BLaER1 treated with 17β-estradiol and CSF1 and Interleukin-3, amounts not matched to agents 10 nM and 100 nM (cell line): ENCODE results near the gene KRTAP4-12.
"Not testable (repeated sequence)": the region's sequence is repeated elsewhere in the genome, so short reads cannot be mapped to it uniquely, and the experiment has no call there.

ENCODE experiments used
- H3K27ac ChIP-seq, 11 experiments: shearing (Covaris generic); formaldehyde crosslinking; 2 replicates each; pipeline ENCODE4 v1.8.1; 2022
- H3K27me3 ChIP-seq, 11 experiments: shearing (Covaris generic); formaldehyde crosslinking; 2 replicates each; pipeline ENCODE4 v1.8.1; 2022
- H3K36me3 ChIP-seq, 11 experiments: shearing (Covaris generic); formaldehyde crosslinking; 2 replicates each; pipeline ENCODE4 v1.8.1; 2022
- H3K4me1 ChIP-seq, 10 experiments: shearing (Covaris generic); formaldehyde crosslinking; 2 replicates each; pipeline ENCODE4 v1.8.1; 2022
- H3K4me2 ChIP-seq, 11 experiments: shearing (Covaris generic); formaldehyde crosslinking; 2 replicates each; pipeline ENCODE4 v1.8.1; 2022
- H3K4me3 ChIP-seq, 10 experiments: shearing (Covaris generic); formaldehyde crosslinking; 2 replicates each; pipeline ENCODE4 v1.8.1; 2022
- H3K9ac ChIP-seq, 11 experiments: shearing (Covaris generic); formaldehyde crosslinking; 2 replicates each; pipeline ENCODE4 v1.8.1; 2022
- H3K9me3 ChIP-seq, 11 experiments: shearing (Covaris generic); formaldehyde crosslinking; replicated peaks in 1 of 11; 2 replicates each; pipeline ENCODE4 v1.8.1; 2022
- H4K20me1 ChIP-seq, 11 experiments: shearing (Covaris generic); formaldehyde crosslinking; 2 replicates each; pipeline ENCODE4 v1.8.1; 2022
- Cebpa-rat ChIP-seq, 11 experiments: shearing (Covaris generic); IDR thresholded peaks; 2 replicates each; pipeline ENCODE4 v1.8.1; 2022

KRTAP4-12 gene

DNA sequence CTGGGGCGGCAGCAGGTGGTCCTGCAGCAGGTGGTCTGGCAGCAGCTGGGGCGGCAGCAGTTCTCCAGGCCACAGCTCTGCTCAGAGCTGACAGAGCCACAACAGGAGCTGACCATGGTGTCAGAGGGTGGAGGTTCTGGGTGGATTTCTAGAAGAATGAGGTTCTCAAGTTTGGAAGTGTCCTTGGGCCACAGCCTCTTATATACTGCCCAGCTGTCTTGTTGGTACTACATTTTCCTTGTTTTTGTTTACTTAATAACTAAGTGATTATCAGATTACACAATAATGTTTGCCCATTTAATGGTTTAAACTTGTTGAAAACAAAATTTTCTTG lies 25.6 kb upstream of the KRTAP4-12 start, which contains the start of gene KRTAP4-5:
KRTAP4-5 (minus strand) TSS at position 174 of the 334 bp plus-strand sequence; CDS start at position 116, 58 bp downstream.
- Histone ChIP-seq H3K4me1 (peaks cover 0 to 14% (median 0%) of the 10 kb centered on the region in 10 experiments; a peak in 4 of 20 replicates), H3K4me2 (no peak within 1 kb of the TSS), H3K9ac (no peak within 1 kb of the TSS), H3K9me3 (peaks cover 0 to 6% (median 0%) of the 10 kb centered on the region in 11 experiments; a peak in 1 of 22 replicates), H3K27ac (no peak within 1 kb of the TSS), H3K4me3 (no peak within 1 kb of the TSS), H4K20me1 (no peaks in the 10 kb centered on the region), H3K36me3 (no peaks in the 10 kb centered on the region), H3K27me3 (no peaks in the 10 kb centered on the region)
- no peak for TF ChIP-seq Cebpa-rat (IDR thresholded peaks at IDR 0.05)

- not testable (repeated sequence) for H3K9ac ChIP-seq, H3K4me3 ChIP-seq, H4K20me1 ChIP-seq
Observed at GRCh38 chr17:41148971-41149651, 25.1 kb upstream of the KRTAP4-12 start.

GRCh38 chr17:41147531-41148204 lies 23.7 kb upstream of the KRTAP4-12 start:
- peaks cover 0 to 3% (median 0%) of the 10 kb centered on the region in 11 experiments; a peak in 1 of 22 replicates for H3K36me3 ChIP-seq
- H3K27me3 ChIP-seq = no peaks in the 10 kb centered on the region
- no peak overlapping the region for H3K9ac ChIP-seq
- no peak overlapping the region for H3K27ac ChIP-seq
- no peaks in the 10 kb centered on the region for H4K20me1 ChIP-seq
- TF ChIP-seq Cebpa-rat (IDR thresholded peaks at IDR 0.05) = no peak
- no peak overlapping the region for H3K4me3 ChIP-seq
- peaks cover 18 to 25% (median 19%) of the 10 kb centered on the region in 11 experiments for H3K9me3 ChIP-seq
- no peaks in the 10 kb centered on the region for H3K4me1 ChIP-seq
- H3K4me2 ChIP-seq = no peak overlapping the region

More at GRCh38 chr17:41148971-41149651, 25.1 kb upstream of the KRTAP4-12 start:
- not testable (repeated sequence) for H3K4me1 ChIP-seq, H3K27ac ChIP-seq, H3K36me3 ChIP-seq, H3K27me3 ChIP-seq, H3K4me2 ChIP-seq
- H3K9me3 ChIP-seq = peaks cover 4 to 11% (median 5%) of the 10 kb centered on the region in 11 experiments

- H3K9ac ChIP-seq = no peak overlapping the region
Observed at GRCh38 chr17:41145261-41145660, 21.3 kb upstream of the KRTAP4-12 start.

GRCh38 chr17:41144846-41145245 lies 20.9 kb upstream of the KRTAP4-12 start:
- Histone ChIP-seq H3K4me2 (no peak overlapping the region), H3K27me3 (no peaks in the 10 kb centered on the region), H3K4me3 (no peak overlapping the region), H4K20me1 (no peaks in the 10 kb centered on the region), H3K36me3 (peaks cover 0 to 3% (median 0%) of the 10 kb centered on the region in 11 experiments; a peak in 1 of 22 replicates), H3K27ac (no peak overlapping the region), H3K4me1 (peaks cover 0 to 5% (median 0%) of the 10 kb centered on the region in 10 experiments; a peak in 2 of 20 replicates), H3K9me3 (peaks cover 44 to 53% (median 47%) of the 10 kb centered on the region in 11 experiments), H3K9ac (no peak overlapping the region)
- no peak for TF ChIP-seq Cebpa-rat (IDR thresholded peaks at IDR 0.05)

More at GRCh38 chr17:41145261-41145660, 21.3 kb upstream of the KRTAP4-12 start:
- peaks cover 0 to 5% (median 0%) of the 10 kb centered on the region in 10 experiments; a peak in 2 of 20 replicates for H3K4me1 ChIP-seq
- peaks cover 0 to 3% (median 0%) of the 10 kb centered on the region in 11 experiments; a peak in 1 of 22 replicates for H3K36me3 ChIP-seq
- H3K27me3 ChIP-seq = no peaks in the 10 kb centered on the region
- TF ChIP-seq Cebpa-rat (IDR thresholded peaks at IDR 0.05) = no peak
- H3K27ac ChIP-seq = no peak overlapping the region
- no peaks in the 10 kb centered on the region for H4K20me1 ChIP-seq
- no peak overlapping the region for H3K4me2 ChIP-seq
- H3K9me3 ChIP-seq = peaks cover 40 to 49% (median 43%) of the 10 kb centered on the region in 11 experiments
- H3K4me3 ChIP-seq = no peak overlapping the region

GRCh38 chr17:41141361-41141760 lies 17.4 kb upstream of the KRTAP4-12 start:
- H3K9me3 ChIP-seq = peaks cover 58 to 78% (median 71%) of the 10 kb centered on the region in 11 experiments
- no peak overlapping the region for H3K4me2 ChIP-seq
- H3K4me1 ChIP-seq = peaks cover 0 to 5% (median 0%) of the 10 kb centered on the region in 10 experiments; a peak in 2 of 20 replicates
- H3K27ac ChIP-seq = no peak overlapping the region
- no peak for TF ChIP-seq Cebpa-rat (IDR thresholded peaks at IDR 0.05)
- H3K27me3 ChIP-seq = no peaks in the 10 kb centered on the region
- H3K36me3 ChIP-seq = peaks cover 0 to 3% (median 0%) of the 10 kb centered on the region in 11 experiments; a peak in 1 of 22 replicates
- H3K4me3 ChIP-seq = no peak overlapping the region
- no peaks in the 10 kb centered on the region for H4K20me1 ChIP-seq
- H3K9ac ChIP-seq = no peak overlapping the region

DNA sequence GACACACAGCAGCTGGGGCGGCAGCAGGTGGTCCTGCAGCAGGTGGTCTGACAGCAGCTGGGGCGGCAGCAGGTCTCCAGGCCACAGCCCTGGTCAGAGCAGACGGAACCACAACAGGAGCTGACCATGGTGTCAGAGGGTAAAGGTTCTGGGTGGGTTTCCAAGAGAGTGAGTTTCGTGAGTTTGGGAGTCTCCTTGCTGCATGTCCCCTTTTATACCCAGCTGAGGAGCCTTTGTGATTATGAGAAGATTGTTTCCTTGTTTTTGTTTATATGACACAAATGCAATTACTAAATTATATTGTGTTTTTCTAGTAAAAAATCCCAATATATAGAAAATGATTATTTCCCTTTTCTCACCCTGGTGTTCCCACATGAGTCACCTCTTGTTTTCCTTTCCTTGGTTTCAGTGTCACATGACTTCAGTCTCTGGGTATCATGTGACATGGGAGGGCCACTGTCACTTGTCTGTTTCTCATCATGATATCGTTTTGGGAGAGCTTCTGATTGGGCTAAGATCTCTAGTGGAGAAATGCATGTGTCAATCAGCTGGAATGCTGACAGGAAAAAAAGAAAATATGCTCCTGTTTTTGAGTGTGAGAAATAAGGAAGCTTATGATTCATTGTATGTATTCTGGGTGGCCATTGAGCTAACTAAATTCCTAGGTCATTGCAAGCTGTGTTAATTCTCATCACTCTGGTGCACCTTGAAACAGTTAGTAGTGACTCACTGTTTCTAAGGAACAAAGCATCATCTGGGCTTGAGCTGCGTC lies 16.6 kb upstream of the KRTAP4-12 start, which contains the start of gene KRTAP4-6:
KRTAP4-6 (minus strand) TSS at position 185 of the 772 bp plus-strand sequence; CDS start at position 128, 57 bp downstream.
- Histone ChIP-seq H3K36me3 (peaks cover 0 to 3% (median 0%) of the 10 kb centered on the region in 11 experiments; a peak in 1 of 22 replicates), H4K20me1 (no peaks in the 10 kb centered on the region), H3K9ac (no peak within 1 kb of the TSS), H3K9me3 (peaks cover 58 to 79% (median 71%) of the 10 kb centered on the region in 11 experiments), H3K4me1 (peaks cover 0 to 5% (median 0%) of the 10 kb centered on the region in 10 experiments; a peak in 2 of 20 replicates), H3K4me2 (peak within 1 kb of the TSS in 1 of 11 experiments; percentile 16; a peak in 1 of 22 replicates), H3K27me3 (no peaks in the 10 kb centered on the region), H3K27ac (no peak within 1 kb of the TSS), H3K4me3 (no peak within 1 kb of the TSS)
- TF ChIP-seq Cebpa-rat (IDR thresholded peaks at IDR 0.05) = no peak

GRCh38 chr17:41139865-41140264 lies 15.9 kb upstream of the KRTAP4-12 start:
- H3K4me1 ChIP-seq, H3K4me3 ChIP-seq, H3K36me3 ChIP-seq, H3K9ac ChIP-seq, H3K27ac ChIP-seq, H3K27me3 ChIP-seq, H3K4me2 ChIP-seq, H4K20me1 ChIP-seq: not testable (repeated sequence)
- peaks cover 58 to 79% (median 71%) of the 10 kb centered on the region in 11 experiments for H3K9me3 ChIP-seq
